HG03280 (cell line): ENCODE data around the gene TRIM5.

ENCODE experiments used
- ATAC-seq: cut with Tn5 transposase; IDR thresholded peaks from one replicate; pipeline ENCODE4 v1.9.1; 2021; ENCODE audit warnings: mild to moderate bottlenecking, moderate library complexity; ENCODE audit not compliant: unreplicated experiment

The TRIM5 gene

GRCh38 chr11:5631417-5631816 lies 53.5 kb downstream of the TRIM5 start:
- no peak for ATAC-seq

- no peak for ATAC-seq
Measured at GRCh38 chr11:5626196-5626595, 58.7 kb downstream of the TRIM5 start.

GRCh38 chr11:5625281-5625680 lies 59.6 kb downstream of the TRIM5 start:
- ATAC-seq: no peak

- peak; percentile 97 for ATAC-seq
Measured at GRCh38 chr11:5624489-5625279, 60.2 kb downstream of the TRIM5 start, which contains the start of gene TRIM34. Gene TRIM34 (plus strand): TSS chr11:5625001. CDS start chr11:5632332, 7,331 bp downstream.

- ATAC-seq: no peak
Measured at GRCh38 chr11:5622802-5623201, 62.1 kb downstream of the TRIM5 start.

GRCh38 chr11:5621580-5621979 lies 63.3 kb downstream of the TRIM5 start:
- ATAC-seq: no peak

- no peak for ATAC-seq
Measured at GRCh38 chr11:5620651-5621521, 64.0 kb downstream of the TRIM5 start.

GRCh38 chr11:5618807-5619206 lies 66.1 kb downstream of the TRIM5 start:
- no peak for ATAC-seq
